Measurements from ENCODE around the gene CCDC47. TPM values are rescaled to one million over a fixed set of nuclear protein-coding genes. Genes with fewer than 3 reads are reported as not detected.

The CCDC47 gene
- total RNA-seq, 1 experiment from 2014 or later, result 79.4 TPM

DNA sequence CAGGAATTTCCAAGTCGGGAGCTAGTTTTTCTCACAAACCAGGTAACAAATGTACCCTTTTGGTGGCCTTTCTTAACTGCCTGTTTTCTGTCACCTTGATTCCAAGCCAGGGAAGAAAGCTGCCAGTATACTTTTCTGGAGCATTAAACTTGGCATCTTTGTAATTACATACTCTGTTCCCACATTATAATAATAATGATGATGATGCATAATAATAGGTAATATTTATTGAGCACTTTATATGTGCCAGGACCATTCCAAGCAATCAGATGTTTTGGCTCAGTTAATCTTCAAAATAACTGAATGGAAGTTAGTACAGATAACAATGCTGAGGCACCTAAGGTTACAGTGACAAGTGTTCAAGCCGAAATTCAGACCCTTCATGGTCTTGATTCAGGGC, 42.7 kb upstream of the CCDC47 start:
- H2BK20ac ChIP-seq (ENCODE audit: low read depth, low read length, poor library complexity, severe bottlenecking), result no peak overlapping the region
- H3K4me3 Mint-ChIP-seq, result no peak overlapping the region

More for the DNA sequence above, 42.7 kb upstream of the CCDC47 start:
- no peaks in the 10 kb centered on the region for H3K9me3 ChIP-seq (ENCODE audit: control insufficient read depth, low read depth, low read length)
- no peak overlapping the region for H2BK120ac ChIP-seq (ENCODE audit: low read depth, low read length, poor library complexity, severe bottlenecking)
- Mint-ChIP-seq H3K9me3 (no peaks in the 10 kb centered on the region), H3K27me3 (ENCODE audit: low read depth) (no peaks in the 10 kb centered on the region; the same call in 1 of the 2 replicates), H3K4me1 (no peaks in the 10 kb centered on the region), H3K27ac (no peak overlapping the region), H3K36me3 (ENCODE audit: insufficient read depth in 1 of 3, low read depth in 3 of 3) (peaks cover 50 to 100% (median 97%) of the 10 kb centered on the region in 3 experiments; a peak in 6 of 7 replicates)
- no peak overlapping the region for H2BK5ac ChIP-seq (ENCODE audit: insufficient read length, low read length)
- H3K56ac ChIP-seq (ENCODE audit: insufficient read length, low read depth, low read length), result no peak overlapping the region
- H3K4me2 ChIP-seq (ENCODE audit: insufficient read depth, insufficient read length, low read length), result no peak overlapping the region
- no peak overlapping the region for H2AFZ ChIP-seq (ENCODE audit: low read length)
- no peak overlapping the region for H2BK15ac ChIP-seq (ENCODE audit: low read depth, low read length)
- H3K9ac ChIP-seq (ENCODE audit: extremely low read depth, insufficient read length, low read length), result no peak overlapping the region
- no peaks in the 10 kb centered on the region for H4K20me1 ChIP-seq (ENCODE audit: control insufficient read depth, insufficient read depth, insufficient read length)
- H3K23me2 ChIP-seq (ENCODE audit: insufficient read length, low read depth, low read length, poor library complexity, severe bottlenecking), result no peaks in the 10 kb centered on the region
- no peak overlapping the region for H3K27ac ChIP-seq (ENCODE audit: insufficient read length, low read depth, low read length)
- H4K8ac ChIP-seq (replicated peaks; ENCODE audit: insufficient read length, low read depth, low read length), result no peak overlapping the region
- H4K91ac ChIP-seq (ENCODE audit: insufficient read length, low read depth, low read length), result no peak overlapping the region
- H3K23ac ChIP-seq (ENCODE audit: insufficient read length, low read depth, low read length), result no peak overlapping the region
- no peak for DNase-seq
- H3K79me2 ChIP-seq (ENCODE audit: insufficient read depth, low read length), result no peaks in the 10 kb centered on the region
- no peak overlapping the region for H2BK12ac ChIP-seq (ENCODE audit: insufficient read length, low read depth, low read length)
- H3K4me1 ChIP-seq (ENCODE audit: insufficient read depth, low read length), result no peaks in the 10 kb centered on the region
- H3T11ph ChIP-seq (ENCODE audit: low read length), result no peak overlapping the region
- H3K79me1 ChIP-seq (ENCODE audit: insufficient read depth, low read depth, low read length, poor library complexity, severe bottlenecking), result no peaks in the 10 kb centered on the region
- no peak overlapping the region for H3K4ac ChIP-seq (ENCODE audit: low read depth, low read length)
- H4K5ac ChIP-seq (ENCODE audit: insufficient read length, low read depth, low read length), result no peak overlapping the region
- H3K14ac ChIP-seq (ENCODE audit: insufficient read depth, low read length), result no peak overlapping the region
- no CpG with 5 or more reads among the region's 2 CpGs for WGBS (ENCODE audit: extremely low coverage, insufficient read length, low lambda C conversion rate)
- no peak overlapping the region for H2AK5ac ChIP-seq (ENCODE audit: insufficient read length, low read length)
- no peak for TF ChIP-seq CTCF (conservative IDR thresholded peaks at IDR 0.05)
- no peak overlapping the region for H3K18ac ChIP-seq (ENCODE audit: insufficient read length, low read depth, low read length)
- H3K27me3 ChIP-seq (ENCODE audit: insufficient read depth, low read length), result no peaks in the 10 kb centered on the region
